ENCODE measurements around the gene GALNT9.

Gene GALNT9

DNA sequence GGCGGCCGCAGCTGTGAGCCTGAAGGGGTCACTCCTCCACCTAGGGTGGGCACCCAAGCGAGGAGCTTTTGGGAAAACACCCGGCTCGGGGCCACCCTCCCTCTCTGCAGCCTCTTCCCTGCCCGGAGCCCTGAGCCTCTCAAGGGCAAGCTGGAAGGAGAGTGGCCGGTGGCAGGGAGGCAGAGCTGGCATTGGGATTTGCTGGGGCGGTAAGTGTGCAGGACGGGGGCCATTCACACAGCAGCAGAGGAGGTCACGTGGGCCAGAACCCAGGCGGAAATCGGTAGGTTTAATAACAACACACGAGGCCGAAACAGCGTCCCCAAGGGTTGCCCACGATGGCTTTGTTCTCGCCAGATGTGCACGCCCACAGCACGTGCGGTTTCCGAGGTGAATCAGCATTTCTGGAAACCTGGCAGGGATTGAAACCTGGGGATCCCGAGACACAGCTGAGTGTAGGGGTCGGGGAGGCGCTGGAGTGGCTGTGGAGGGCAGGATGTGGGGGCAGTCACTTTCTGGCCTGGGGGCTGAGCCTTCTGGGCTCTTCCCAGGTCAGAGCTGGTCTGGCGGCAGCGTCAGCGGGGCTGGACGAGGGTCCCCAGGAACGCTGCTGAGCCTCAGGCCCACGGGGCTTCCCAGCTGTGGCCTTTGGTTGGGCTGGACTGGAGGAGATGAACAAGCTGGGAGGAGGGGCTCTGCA is 161.6 kb downstream of the GALNT9 start:
- no peak overlapping the region for H3K4me3 ChIP-seq (ENCODE audit: low read depth, low read length)
- TF ChIP-seq, protein P1, sequence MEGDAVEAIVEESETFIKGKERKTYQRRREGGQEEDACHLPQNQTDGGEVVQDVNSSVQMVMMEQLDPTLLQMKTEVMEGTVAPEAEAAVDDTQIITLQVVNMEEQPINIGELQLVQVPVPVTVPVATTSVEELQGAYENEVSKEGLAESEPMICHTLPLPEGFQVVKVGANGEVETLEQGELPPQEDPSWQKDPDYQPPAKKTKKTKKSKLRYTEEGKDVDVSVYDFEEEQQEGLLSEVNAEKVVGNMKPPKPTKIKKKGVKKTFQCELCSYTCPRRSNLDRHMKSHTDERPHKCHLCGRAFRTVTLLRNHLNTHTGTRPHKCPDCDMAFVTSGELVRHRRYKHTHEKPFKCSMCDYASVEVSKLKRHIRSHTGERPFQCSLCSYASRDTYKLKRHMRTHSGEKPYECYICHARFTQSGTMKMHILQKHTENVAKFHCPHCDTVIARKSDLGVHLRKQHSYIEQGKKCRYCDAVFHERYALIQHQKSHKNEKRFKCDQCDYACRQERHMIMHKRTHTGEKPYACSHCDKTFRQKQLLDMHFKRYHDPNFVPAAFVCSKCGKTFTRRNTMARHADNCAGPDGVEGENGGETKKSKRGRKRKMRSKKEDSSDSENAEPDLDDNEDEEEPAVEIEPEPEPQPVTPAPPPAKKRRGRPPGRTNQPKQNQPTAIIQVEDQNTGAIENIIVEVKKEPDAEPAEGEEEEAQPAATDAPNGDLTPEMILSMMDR (IDR thresholded peaks at IDR 0.05; ENCODE audit: low read depth, low read length) = no peak

DNA sequence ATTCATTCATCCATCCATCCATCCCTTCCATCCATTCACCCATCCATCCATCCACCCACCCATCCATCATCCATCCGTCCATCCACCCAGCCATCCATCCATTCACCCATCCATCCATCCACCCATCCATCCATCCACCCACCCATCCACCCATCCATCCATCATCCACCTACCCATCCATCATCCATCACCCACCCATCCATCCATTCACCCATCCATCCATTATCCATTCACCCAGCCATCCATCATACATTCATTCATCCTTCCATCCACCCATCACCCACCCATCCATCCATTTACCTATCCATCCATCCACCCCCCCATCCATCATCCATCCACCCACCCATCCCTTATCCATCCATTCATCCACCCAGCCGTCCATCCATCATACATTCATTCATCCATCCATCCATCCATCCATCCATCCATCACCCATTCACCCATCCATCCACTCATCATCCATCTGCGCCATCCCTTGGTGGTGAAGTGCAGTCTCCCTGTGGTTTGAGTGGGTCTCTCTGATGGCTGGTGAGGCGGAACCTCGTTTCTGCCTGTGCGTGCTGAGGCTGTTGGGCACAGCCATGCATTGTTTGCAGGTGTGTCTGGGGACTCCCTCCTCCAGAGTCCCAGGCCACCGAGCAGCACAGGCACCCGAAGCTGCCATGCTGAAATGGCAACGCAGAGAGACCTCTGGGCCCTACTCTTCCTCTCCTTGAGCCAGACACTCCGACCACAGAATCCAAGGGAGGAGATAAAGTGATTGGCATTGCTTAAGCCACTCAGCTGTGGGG is 162.4 kb downstream of the GALNT9 start:
- TF ChIP-seq, protein P1 (IDR thresholded peaks at IDR 0.05; ENCODE audit: low read depth, low read length) = no peak
- H3K4me3 ChIP-seq (ENCODE audit: low read depth, low read length) = no peak overlapping the region

DNA sequence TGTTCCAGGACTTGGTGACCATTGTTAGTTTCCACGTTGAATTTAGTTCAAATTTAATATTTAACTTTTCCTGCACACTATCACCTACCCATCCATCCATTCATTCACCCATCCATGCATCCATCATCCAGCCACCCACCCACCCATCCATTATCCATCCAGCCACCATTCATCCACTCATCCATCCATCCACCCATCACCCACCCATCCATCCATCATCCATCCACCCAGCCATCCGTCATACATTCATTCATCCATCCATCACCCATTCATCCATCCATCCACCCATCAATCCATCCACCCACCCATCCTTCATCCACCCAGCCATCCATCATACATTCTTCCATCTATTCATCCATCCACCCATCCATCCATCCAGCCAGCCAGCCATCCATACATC is 163.3 kb downstream of the GALNT9 start:
- no peak overlapping the region for H3K4me3 ChIP-seq (ENCODE audit: low read depth, low read length)
- TF ChIP-seq, protein P1 (IDR thresholded peaks at IDR 0.05; ENCODE audit: low read depth, low read length) = no peak

DNA sequence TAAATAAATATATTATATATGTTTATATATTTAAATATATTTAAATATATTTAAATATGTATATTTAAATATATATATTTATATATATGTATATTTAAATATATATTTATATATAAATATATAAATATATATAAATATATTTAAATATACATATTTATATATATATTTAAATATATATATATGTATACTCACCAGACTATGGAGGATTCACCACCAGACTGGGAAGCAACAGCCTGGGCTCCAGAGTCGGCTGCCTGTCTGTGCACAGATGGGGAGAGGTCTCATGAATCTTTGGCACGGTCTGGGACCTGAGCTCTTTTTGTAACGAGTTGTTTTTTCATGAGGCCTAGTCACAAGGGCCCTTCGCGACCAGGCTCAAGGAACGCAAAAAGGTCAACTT is 163.8 kb downstream of the GALNT9 start:
- H3K4me3 ChIP-seq (ENCODE audit: low read depth, low read length) = no peak overlapping the region
- TF ChIP-seq, protein P1 (IDR thresholded peaks at IDR 0.05; ENCODE audit: low read depth, low read length) = no peak

DNA sequence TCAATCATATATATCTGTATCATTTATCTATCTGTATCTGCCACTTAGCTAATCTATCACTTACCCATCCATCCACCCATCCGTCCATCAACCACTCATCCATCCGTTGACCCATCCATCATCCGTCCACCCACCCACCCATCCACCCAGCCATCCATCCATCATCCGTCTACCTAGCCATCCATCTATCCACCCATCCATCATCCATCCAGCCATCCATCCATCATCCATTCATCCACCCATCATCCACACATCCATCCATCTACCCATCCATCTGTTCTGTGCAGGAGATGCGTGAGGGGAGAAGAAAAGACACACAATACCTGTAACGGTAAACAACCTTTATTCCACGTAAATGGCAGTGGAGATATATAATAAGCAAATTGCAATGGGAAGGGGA is 165.0 kb downstream of the GALNT9 start:
- no peak overlapping the region for H3K4me3 ChIP-seq (ENCODE audit: low read depth, low read length)
- TF ChIP-seq, protein P1 (IDR thresholded peaks at IDR 0.05; ENCODE audit: low read depth, low read length) = no peak

DNA sequence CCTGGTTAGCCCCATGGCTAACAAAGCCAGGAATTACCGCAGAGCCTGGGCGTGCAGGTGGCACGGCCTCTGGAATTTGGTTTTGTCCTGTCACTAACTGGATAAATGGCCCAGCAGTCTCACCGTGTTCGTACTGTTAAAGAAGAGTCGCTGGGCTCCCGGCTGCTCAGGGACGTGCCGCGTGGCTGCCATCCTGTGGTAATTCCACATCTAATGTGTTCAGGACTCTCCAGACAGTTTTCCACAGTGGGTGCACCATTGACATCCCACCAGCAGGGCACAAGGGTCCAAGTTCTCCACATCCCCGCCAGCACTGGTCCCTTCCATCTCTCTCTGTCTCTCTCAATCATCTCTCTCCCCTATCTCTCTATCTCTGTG is 165.5 kb downstream of the GALNT9 start:
- H3K4me3 ChIP-seq (ENCODE audit: low read depth, low read length) = no peak overlapping the region
- TF ChIP-seq, protein P1 (IDR thresholded peaks at IDR 0.05; ENCODE audit: low read depth, low read length) = 0 out of 2 replicates have a peak, but pooled peaks have one; percentile 4
